ENCODE measurements around the gene GRIN2A. TPM values are rescaled to one million over a fixed set of nuclear protein-coding genes. Genes with fewer than 3 reads are reported as not detected.

The GRIN2A gene
- total and polyA plus RNA-seq, 2 of the 13 experiments (the other 11 are each of a cell fraction or from before 2014, with no cell fraction given) = not detected

GRCh38 chr16:10028644-10029043, 153.6 kb downstream of the GRIN2A start:
- Histone ChIP-seq H3K9ac (ENCODE audit: insufficient read depth, low read depth, low read length) (no peak overlapping the region), H4K20me1 (ENCODE audit: insufficient read depth, low read length) (no peaks in the 10 kb centered on the region), H3K4me3 (replicated peaks in 1 of 3; ENCODE audit: insufficient read depth in 1 of 3, low read depth in 2 of 3, low read length in 3 of 3) (no peak overlapping the region), H3K36me3 (replicated peaks in 1 of 2; ENCODE audit: control insufficient read depth in 1 of 2, insufficient read depth in 2 of 2, low read length in 2 of 2) (no peaks in the 10 kb centered on the region), H3K27me3 (ENCODE audit: control insufficient read depth in 1 of 2, insufficient read depth in 2 of 2, low read length in 2 of 2) (peaks cover 3 to 8% of the 10 kb centered on the region in 2 experiments; a peak in 1 of 5 replicates), H3K4me1 (ENCODE audit: insufficient read depth, low read length) (no peaks in the 10 kb centered on the region), H3K27ac (ENCODE audit: extremely low read length, insufficient read depth, low read length) (no peak overlapping the region), H3K79me2 (ENCODE audit: insufficient read depth, low read length) (no peaks in the 10 kb centered on the region), H2AFZ (ENCODE audit: low read length) (no peak overlapping the region), H3K4me2 (ENCODE audit: low read depth, low read length) (no peak overlapping the region), H3K9me3 (ENCODE audit: low read length) (no peaks in the 10 kb centered on the region)
- FAIRE-seq = no peak
- no TSS peak for BruUV-seq (replicated peaks)
- CTCF ChIA-PET (ENCODE audit: low intra/inter-chr PET ratio, low total read pairs) = no interaction called here
- intact Hi-C loops (cut with micrococcal nuclease; ENCODE audit: unreplicated experiment) (no loop called here), in situ Hi-C loops (cut with HindIII; ENCODE audit: extremely low pct_ligation_motif_present, low pct_unique_long_range_greater_than_20kb) (no loop called here)
- no peak for ATAC-seq
- POLR2A ChIA-PET = no interaction called here
- no peak for DNase-seq (ENCODE audit: low spot score)
- TF ChIP-seq RBM39 (IDR thresholded peaks at IDR 0.05; ENCODE audit: low read depth, low read length, poor library complexity, severe bottlenecking) (no peak), ZBTB40 (IDR thresholded peaks at IDR 0.05) (peak; percentile 39; the same call in 1 of the 2 replicates), ZBTB40 (CRISPR knock-in tag; IDR thresholded peaks at IDR 0.05) (peak; percentile 59; the same call in 1 of the 2 replicates)

Measured in HepG2 (cell line).